Measurements from ENCODE around the gene CAPN2.

GRCh38 chr1:223794136-223794880, 82.0 kb downstream of the CAPN2 start:
- TF ChIP-seq CTCF (IDR thresholded peaks at IDR 0.05): no peak
- TF ChIP-seq POLR2A (IDR thresholded peaks at IDR 0.05): no peak

Data from suprapubic skin (tissue), 3 donors.